ENCODE results near the gene SSR4.

Gene SSR4

GRCh38 chrX:153782313-153782712 lies 12.2 kb upstream of the SSR4 start:
- DNase-seq: peak; percentile 14

- no peak for DNase-seq
Measured at GRCh38 chrX:153782871-153783270, 11.6 kb upstream of the SSR4 start.

DNA sequence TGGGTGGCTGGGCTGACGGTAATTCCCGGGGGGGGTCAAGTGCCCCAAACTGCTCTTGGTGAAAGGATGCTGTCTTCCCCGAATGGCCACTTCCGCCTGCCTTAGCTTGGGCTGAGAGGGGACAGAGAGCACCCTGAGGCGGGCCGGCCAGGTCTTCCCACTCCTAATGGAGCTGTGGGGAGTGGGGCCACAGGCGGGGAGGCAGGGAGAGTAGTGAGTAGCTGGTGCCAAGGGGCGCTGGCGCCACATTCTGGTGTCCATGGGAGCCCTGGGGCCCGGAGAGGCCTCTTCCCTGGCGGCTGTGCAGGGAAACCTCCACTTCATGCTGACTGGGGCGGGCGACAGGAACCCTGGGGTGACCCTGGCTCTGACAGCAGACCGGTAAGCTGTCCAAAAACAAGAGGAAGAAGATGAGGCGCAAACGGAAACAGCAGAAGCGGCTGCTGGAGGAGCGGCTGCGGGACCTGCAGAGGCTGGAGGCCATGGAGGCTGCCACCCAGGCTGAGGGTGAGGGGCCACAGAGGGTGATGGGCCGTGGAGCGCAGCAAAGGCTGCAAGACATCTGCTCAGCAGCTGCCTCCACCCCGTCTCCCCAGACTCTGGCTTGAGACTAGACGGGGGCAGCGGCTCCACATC lies 11.0 kb upstream of the SSR4 start:
- DNase-seq: no peak

DNA sequence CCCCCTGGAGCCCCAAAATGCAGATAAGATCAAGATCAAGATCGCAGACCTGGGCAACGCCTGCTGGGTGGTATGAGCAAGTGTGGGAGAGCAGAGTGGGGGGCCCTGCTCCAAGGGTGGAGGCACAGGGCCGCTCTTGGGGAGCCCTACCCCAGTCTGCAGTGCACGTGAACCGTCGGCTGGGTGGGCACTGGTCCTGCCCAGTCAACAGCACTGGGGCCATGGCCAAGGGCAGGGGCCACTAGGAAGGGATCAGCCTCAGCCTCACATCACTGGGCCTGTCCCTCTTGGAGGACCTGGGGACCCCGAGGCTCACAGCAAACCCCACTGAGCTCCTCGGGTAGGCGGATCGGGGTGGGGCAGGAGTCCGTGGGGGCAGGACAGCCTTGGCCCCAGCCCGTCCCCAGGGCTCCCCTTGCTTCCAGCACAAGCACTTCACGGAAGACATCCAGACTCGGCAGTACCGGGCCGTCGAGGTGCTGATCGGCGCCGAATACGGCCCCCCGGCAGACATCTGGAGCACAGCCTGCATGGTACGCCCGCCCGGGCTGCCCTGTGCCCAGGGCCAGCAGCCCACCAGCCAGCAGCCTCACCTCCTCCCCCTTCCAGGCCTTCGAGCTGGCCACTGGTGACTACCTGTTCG lies 10.0 kb upstream of the SSR4 start:
- no peak for DNase-seq

DNA sequence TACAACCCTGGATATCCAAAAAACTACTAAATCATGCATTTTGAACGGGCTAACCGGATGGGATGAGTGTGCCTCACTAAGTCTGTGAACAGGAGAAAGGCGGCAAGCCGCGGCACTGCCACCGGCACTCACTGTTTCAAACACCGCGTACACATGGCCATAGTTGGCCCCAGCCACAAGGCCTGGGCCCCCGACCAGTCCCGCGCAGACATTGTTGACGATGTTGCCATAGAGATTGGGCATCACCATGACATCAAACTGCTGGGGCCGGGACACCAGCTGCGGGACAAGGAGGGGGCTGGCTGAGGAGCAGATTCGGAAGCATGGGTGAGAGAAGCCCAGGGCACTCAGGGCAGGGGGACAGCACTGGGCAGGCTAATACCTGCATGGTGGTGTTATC lies 7.8 kb upstream of the SSR4 start:
- DNase-seq: no peak

DNA sequence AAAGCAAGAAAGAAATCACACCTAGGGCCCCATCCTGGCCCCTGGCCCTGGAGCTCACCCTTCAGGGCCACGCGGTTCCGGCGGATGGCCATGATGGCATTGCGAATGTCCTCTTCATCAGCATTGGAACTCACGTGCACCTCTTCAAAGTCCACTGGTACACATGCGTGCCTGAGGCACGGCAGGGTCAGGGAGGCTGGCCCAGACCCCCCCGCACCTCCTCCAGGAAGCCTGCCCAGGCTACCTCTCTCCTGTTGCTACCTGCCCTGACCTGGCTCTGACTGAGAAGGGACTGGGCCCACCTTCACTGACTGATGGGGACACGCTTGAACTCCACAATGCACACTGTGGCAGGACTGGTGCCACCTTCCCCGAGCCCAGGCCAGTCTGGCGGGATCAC lies 4.8 kb upstream of the SSR4 start:
- no peak for DNase-seq

GRCh38 chrX:153791104-153791852 lies 3.2 kb upstream of the SSR4 start:
- DNase-seq: peak; percentile 90

GRCh38 chrX:153792368-153792767 lies 2.1 kb upstream of the SSR4 start:
- no peak for DNase-seq

DNA sequence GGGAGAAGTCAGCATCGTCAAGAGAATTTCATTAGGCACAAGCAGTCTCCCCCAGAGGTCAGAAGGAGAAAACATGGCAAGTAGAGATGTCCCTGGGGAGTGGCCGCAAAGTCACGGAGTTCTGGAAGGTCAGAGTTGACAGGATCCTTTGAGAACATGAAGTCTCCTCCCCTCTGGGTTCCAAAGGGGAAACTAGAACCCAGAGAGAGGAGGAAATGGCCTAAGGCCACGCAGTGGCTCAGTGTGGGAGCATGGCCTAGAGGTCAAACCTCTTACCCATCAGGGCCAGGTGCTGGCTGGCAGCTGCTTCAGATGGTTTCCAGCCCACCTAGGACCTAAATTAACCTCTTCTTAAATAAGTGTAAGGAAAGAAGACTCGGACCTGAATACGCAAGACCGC lies 1.2 kb upstream of the SSR4 start:
- DNase-seq: peak; percentile 46

GRCh38 chrX:153794897-153795816 lies 689 bp downstream of the SSR4 start:
- peak; percentile 34 for DNase-seq

DNA sequence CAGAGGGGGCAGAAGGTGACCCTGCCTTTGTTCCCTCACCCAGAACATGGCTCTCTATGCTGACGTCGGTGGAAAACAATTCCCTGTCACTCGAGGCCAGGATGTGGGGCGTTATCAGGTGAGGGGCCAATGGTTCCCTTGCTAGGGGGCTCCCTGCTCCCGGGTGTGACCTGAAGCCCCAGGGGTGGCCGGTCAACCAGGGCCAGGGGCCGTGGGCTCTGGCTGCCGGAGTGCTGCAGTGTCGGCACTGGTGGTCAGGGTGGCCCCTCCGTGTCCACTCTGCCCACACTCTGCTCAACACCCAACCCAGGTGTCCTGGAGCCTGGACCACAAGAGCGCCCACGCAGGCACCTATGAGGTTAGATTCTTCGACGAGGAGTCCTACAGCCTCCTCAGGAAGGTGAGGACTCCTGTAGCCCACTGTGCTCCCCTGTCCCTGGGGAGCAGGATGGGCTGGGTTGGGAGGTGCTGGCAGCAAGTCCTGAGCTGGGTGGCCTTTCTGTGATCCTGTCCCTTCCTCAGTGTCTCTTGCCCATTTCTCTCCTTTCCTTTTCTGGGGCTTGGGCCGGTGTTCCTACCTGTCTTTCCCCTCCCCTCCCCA lies 3.0 kb downstream of the SSR4 start:
- DNase-seq: no peak

- no peak for DNase-seq
Measured at GRCh38 chrX:153799326-153799725, 4.9 kb downstream of the SSR4 start.

- no peak for DNase-seq
Measured at GRCh38 chrX:153800177-153800722, 5.8 kb downstream of the SSR4 start.

GRCh38 chrX:153800746-153801145 lies 6.3 kb downstream of the SSR4 start:
- DNase-seq: no peak

GRCh38 chrX:153801669-153802068 lies 7.2 kb downstream of the SSR4 start:
- DNase-seq: no peak

DNA sequence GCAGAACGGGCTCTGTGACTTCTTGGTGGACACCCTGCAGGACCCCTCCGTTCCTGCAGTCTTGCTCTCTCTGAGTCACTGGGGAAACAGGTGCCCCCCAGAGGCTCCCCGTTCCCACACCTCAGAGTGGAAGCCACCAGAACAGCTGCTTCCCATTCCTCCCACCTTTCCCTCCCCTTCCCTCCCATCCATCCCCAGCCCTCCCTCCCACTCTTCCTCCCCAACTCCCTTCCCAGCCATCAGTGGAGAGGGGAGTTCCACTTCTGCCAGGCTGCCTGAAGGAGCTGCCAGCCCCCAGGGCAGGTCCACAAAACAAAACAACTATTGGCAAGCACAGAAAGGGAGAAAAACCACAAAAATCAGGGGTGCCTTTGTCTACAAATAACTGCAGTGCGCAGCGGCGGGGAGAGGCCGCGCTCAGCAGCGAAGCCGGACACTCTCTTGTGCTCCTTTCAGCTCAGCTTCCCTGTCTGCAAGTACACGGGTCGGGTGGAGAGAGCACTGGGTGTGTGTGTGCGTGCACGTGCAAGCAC lies 8.1 kb downstream of the SSR4 start:
- no peak for DNase-seq

DNA sequence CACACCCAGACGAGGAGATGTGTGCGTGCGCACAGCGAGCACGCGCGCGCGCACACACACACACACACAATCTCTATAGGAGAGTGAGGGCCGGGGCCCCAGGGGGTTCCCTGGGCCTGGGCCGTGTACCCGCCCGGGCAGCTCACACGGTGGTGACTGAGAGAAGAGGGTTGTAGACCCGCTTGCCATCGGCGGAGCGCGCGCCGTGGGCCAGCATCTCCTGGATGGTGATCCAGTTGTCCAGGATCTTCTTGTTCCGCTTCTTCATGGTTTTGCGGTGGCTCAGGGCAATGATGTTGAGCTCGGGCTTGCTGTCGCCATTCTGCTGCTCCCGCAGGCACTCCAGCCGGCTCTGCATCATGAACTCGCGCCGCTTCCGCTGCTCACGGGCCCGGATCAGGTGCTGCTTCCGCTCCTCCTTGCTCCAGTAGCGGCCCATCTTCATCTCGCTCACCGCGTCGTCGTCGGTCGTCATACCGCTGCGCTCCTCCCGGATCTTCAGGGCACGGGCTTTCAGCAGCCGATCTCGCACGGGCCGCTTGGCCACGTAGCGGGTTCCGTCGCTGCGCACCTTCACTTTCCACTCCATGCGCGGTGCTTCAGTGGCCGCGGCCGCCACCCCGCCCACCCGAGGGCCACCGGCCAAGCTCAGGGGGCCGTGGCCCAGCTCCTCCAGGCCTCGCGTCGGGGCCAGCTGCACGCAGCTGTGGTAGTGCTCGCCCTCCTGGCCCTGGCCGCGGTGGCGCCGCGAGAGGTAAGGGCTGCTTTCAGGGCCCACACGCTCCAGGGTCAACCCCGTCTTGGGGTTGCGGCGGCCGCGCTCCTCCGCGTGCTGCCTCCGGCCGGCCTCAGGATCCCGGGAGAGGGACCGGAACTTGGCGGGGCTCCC lies 9.0 kb downstream of the SSR4 start:
- DNase-seq: no peak

DNA sequence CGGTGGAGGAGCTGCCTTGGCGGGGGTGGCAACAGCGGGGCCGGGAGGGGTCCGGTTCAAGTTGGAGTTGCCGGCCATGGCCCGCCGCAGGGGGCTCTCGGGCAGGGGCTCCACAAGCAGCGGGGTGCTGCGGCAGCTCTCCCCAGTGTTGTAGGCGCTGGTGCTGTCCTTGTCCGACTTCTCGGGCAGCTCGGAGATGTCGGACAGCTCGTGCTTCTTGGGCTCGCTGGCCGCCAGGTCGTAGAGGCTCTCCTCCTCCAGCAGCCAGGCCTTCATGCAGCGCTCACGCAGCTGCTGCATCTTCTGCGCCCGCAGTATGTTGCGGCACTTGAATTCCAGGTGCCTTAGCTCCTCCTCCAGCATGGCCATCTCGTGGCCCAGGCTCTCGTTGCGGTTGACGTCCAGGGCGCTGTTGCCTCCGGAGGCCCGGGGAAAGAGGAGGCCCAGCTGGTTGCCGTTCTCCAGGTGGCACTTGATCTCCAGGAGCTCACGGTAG lies 9.7 kb downstream of the SSR4 start:
- no peak for DNase-seq

GRCh38 chrX:153804621-153805020 lies 10.2 kb downstream of the SSR4 start:
- DNase-seq: no peak

GRCh38 chrX:153805436-153805835 lies 11.0 kb downstream of the SSR4 start:
- no peak for DNase-seq

Data from OCI-M1 (cell line).